Liver (tissue), 9 donors: Measurements from ENCODE around the gene SLC2A9. TPM values are rescaled to one million over a fixed set of nuclear protein-coding genes. Genes with fewer than 3 reads are reported as not detected.

Source experiments
- DNase-seq: peaks from one replicate; pipeline ENCODE4 v3.0.0-alpha.2; 2017; ENCODE audit warnings: low spot score
- H3K27ac ChIP-seq, 2 donors: one replicate each; pipeline ENCODE4 v1.7.0; 2013; ENCODE audit warnings: inconsistent platforms in 2 of 2, low read length in 2 of 2, control low read depth in 1 of 2, low read depth in 1 of 2, mild to moderate bottlenecking in 1 of 2
- H3K27me3 ChIP-seq, 4 donors: one replicate each; pipeline versions ENCODE4 v1.6.1 to v1.7.0; 2013; ENCODE audit warnings: low read length in 3 of 4, inconsistent platforms in 1 of 4, mild to moderate bottlenecking in 1 of 4, moderate library complexity in 1 of 4; ENCODE audit not compliant: control insufficient read depth in 4 of 4, insufficient read depth in 4 of 4
- H3K36me3 ChIP-seq, 4 donors: one replicate each; pipeline versions ENCODE4 v1.6.1 to v1.7.0; 2013; ENCODE audit warnings: low read length in 3 of 4, mild to moderate bottlenecking in 3 of 4, low read depth in 1 of 4, moderate library complexity in 1 of 4; ENCODE audit not compliant: control insufficient read depth in 4 of 4, insufficient read depth in 3 of 4
- H3K4me1 ChIP-seq, 4 donors: one replicate each; pipeline versions ENCODE4 v1.6.1 to v1.7.0; 2013; ENCODE audit warnings: low read length in 3 of 4, mild to moderate bottlenecking in 3 of 4, moderate library complexity in 1 of 4; ENCODE audit not compliant: control insufficient read depth in 4 of 4, insufficient read depth in 4 of 4
- H3K4me3 ChIP-seq, 3 donors: one replicate each; pipeline versions ENCODE4 v1.6.1 to v1.7.0; 2013; ENCODE audit warnings: low read length in 3 of 3, control low read depth in 1 of 3, low read depth in 1 of 3, mild to moderate bottlenecking in 1 of 3
- H3K9ac ChIP-seq, 2 donors: one replicate each; pipeline ENCODE4 v1.7.0; 2013; ENCODE audit warnings: low read length in 2 of 2, mild to moderate bottlenecking in 2 of 2, moderate library complexity in 2 of 2, control low read depth in 1 of 2, low read depth in 1 of 2
- H3K9me3 ChIP-seq, 4 donors: one replicate each; pipeline versions ENCODE4 v1.6.1 to v1.7.0; 2013; ENCODE audit warnings: low read length in 3 of 4; ENCODE audit not compliant: control insufficient read depth in 4 of 4
- ATF3 ChIP-seq: IDR thresholded peaks from 2 replicates; pipeline ENCODE4 v1.6.1; 2016; ENCODE audit warnings: antibody characterized with exemption
- CTCF ChIP-seq: fragments of 150-350 bp; IDR thresholded peaks from 2 replicates; pipeline ENCODE4 v1.5.1; 2017; ENCODE audit warnings: improper control_type of control experiment, low read depth, low read length; ENCODE audit not compliant: missing input control
- EGR1 ChIP-seq, 2 donors: IDR thresholded peaks; 2 replicates each; pipeline ENCODE4 v1.6.1; 2016 to 2018; ENCODE audit warnings: antibody characterized with exemption in 2 of 2, low read depth in 2 of 2
- FOXA1 ChIP-seq: IDR thresholded peaks from 2 replicates; pipeline ENCODE4 v1.6.1; 2016; ENCODE audit warnings: antibody characterized with exemption
- FOXA2 ChIP-seq: IDR thresholded peaks from 2 replicates; pipeline ENCODE4 v1.6.1; 2016; ENCODE audit warnings: antibody characterized with exemption
- GABPA ChIP-seq, 2 donors: IDR thresholded peaks in 1 of 2; conservative IDR thresholded peaks in 1 of 2; 2 replicates each; pipeline ENCODE4 v1.6.1; 2016; ENCODE audit warnings: antibody characterized with exemption in 2 of 2, mild to moderate bottlenecking in 1 of 2, moderate library complexity in 1 of 2
- HNF4A ChIP-seq, 2 donors: conservative IDR thresholded peaks; 2 replicates each; pipeline ENCODE4 v1.6.1; 2016; ENCODE audit warnings: antibody characterized with exemption in 2 of 2, mild to moderate bottlenecking in 2 of 2
- HNF4G ChIP-seq: IDR thresholded peaks from 2 replicates; pipeline ENCODE4 v1.6.1; 2016; ENCODE audit warnings: antibody characterized with exemption
- JUND ChIP-seq, 2 donors: IDR thresholded peaks; 2 replicates each; pipeline ENCODE4 v1.6.1; 2016; ENCODE audit warnings: antibody characterized with exemption in 2 of 2
- NR2F2 ChIP-seq: IDR thresholded peaks from 2 replicates; pipeline ENCODE4 v1.6.1; 2016; ENCODE audit warnings: antibody characterized with exemption
- RAD21 ChIP-seq, 2 donors: IDR thresholded peaks; 2 replicates each; pipeline ENCODE4 v1.6.1; 2016; ENCODE audit warnings: antibody characterized with exemption in 2 of 2, mild to moderate bottlenecking in 2 of 2
- RXRA ChIP-seq, 2 donors: IDR thresholded peaks; 2 replicates each; pipeline ENCODE4 v1.6.1; 2017 to 2018; ENCODE audit warnings: antibody characterized with exemption in 2 of 2, mild to moderate bottlenecking in 1 of 2
- TAF1 ChIP-seq: conservative IDR thresholded peaks from 2 replicates; pipeline ENCODE4 v1.6.1; 2016; ENCODE audit warnings: antibody characterized with exemption, mild to moderate bottlenecking
- ZBTB33 ChIP-seq: IDR thresholded peaks from 2 replicates; pipeline ENCODE4 v1.6.1; 2016; ENCODE audit warnings: antibody characterized with exemption
- WGBS: extraction: QIAGEN DNeasy Blood & Tissue Kit; methylation state at CpG from one replicate; pipeline ENCODE4 v1.1.7; 2013; 5-methylcytosine and 5-hydroxymethylcytosine counted together
- polyA plus RNA-seq, 2 donors: library from polyadenylated mRNA; stranded (reverse) in 1 of 2; unstranded in 1 of 2; fragments of 200-250 nt in 1 of 2; fragments of >200 nt in 1 of 2; fragmentation: Nextera tagmentation in 1 of 2; extraction: Ambion mirVana in 1 of 2; gene quantifications; one replicate each; pipeline versions ENCODE4 v1.2.1 to v1.2.3, GENCODE V29; 2013 to 2015
- total RNA-seq, 2 donors: library from RNA; depleted of rRNA; stranded (reverse); fragments of >200 nt; gene quantifications; one replicate each; pipeline ENCODE4 v1.2.3, GENCODE V29; 2014
- donor health status: healthy.
- donor health status: healthy.
- donor health status: healthy.
- donor health status: healthy.
- donor health status: healthy.

The SLC2A9 gene
- total and polyA plus RNA-seq, 4 donors = 6.2 to 49.0 (median 21.6) TPM

- Histone ChIP-seq H3K27me3 (no peaks in the 10 kb centered on the region), H3K9me3 (no peaks in the 10 kb centered on the region), H3K36me3 (peaks cover 0 to 1% (median 0%) of the 10 kb centered on the region in 4 donors), H3K27ac (no peak overlapping the region), H3K4me1 (no peaks in the 10 kb centered on the region), H3K4me3 (no peak overlapping the region), H3K9ac (no peak overlapping the region)
- 85% methylated on average over 3 of the region's 3 CpGs for whole genome bisulfite sequencing
- DNase-seq = no peak
- TF ChIP-seq HNF4A (conservative IDR thresholded peaks at IDR 0.05) (no peak), ZBTB33 (no peak), FOXA2 (no peak), FOXA1 (no peak)
Observed at GRCh38 chr4:9811806-9812205, 209.5 kb downstream of the SLC2A9 start.

- Histone ChIP-seq H3K36me3 (no peaks in the 10 kb centered on the region), H3K9me3 (no peaks in the 10 kb centered on the region), H3K4me1 (no peaks in the 10 kb centered on the region), H3K27me3 (no peaks in the 10 kb centered on the region), H3K9ac (no peak overlapping the region), H3K4me3 (no peak overlapping the region), H3K27ac (no peak overlapping the region)
- TF ChIP-seq FOXA1 (no peak), RAD21 (IDR thresholded peaks at IDR 0.05) (no peak), NR2F2 (no peak), JUND (IDR thresholded peaks at IDR 0.05) (no peak), RXRA (IDR thresholded peaks at IDR 0.05) (no peak), EGR1 (IDR thresholded peaks at IDR 0.05; ENCODE audit: low read depth in 2 of 2) (no peak), HNF4A (conservative IDR thresholded peaks at IDR 0.05) (no peak), GABPA (IDR thresholded peaks at IDR 0.05 in 1 of 2, conservative IDR thresholded peaks at IDR 0.05 in 1 of 2) (no peak), ATF3 (no peak), ZBTB33 (no peak), CTCF (no peak), FOXA2 (no peak), HNF4G (no peak), TAF1 (no peak)
- no peak for DNase-seq
- WGBS = 89% methylated on average over 5 of the region's 5 CpGs
Observed at GRCh38 chr4:9808077-9808476, 213.2 kb downstream of the SLC2A9 start.
